Ectodermal cell (in vitro differentiated cells): Measurements from ENCODE around the gene NBAS.
A peak's percentile ranks its signal among the peaks of the same experiment; 100 is the strongest.

Experiments
- H3K27ac ChIP-seq: 2 replicates; pipeline ENCODE4 v1.7.0; 2013; ENCODE audit warnings: mild to moderate bottlenecking, low read depth, low read length; ENCODE audit not compliant: insufficient read depth, poor library complexity, severe bottlenecking
- H3K27me3 ChIP-seq: 2 replicates; pipeline ENCODE4 v1.7.0; 2013; ENCODE audit warnings: mild to moderate bottlenecking, low read length; ENCODE audit not compliant: insufficient read depth, control insufficient read depth, poor library complexity, severe bottlenecking
- H3K36me3 ChIP-seq: one replicate; pipeline ENCODE4 v1.7.0; 2013; ENCODE audit warnings: low read length; ENCODE audit not compliant: control insufficient read depth, insufficient read depth
- H3K4me1 ChIP-seq: one replicate; pipeline ENCODE4 v1.7.0; 2013; ENCODE audit warnings: low read length; ENCODE audit not compliant: control insufficient read depth, insufficient read depth
- H3K4me3 ChIP-seq: 2 replicates; pipeline ENCODE4 v1.7.0; 2013; ENCODE audit warnings: low read depth, low read length, control low read depth; ENCODE audit not compliant: insufficient read depth
- H3K9me3 ChIP-seq: 2 replicates; pipeline ENCODE4 v1.7.0; 2013; ENCODE audit warnings: mild to moderate bottlenecking, low read length, moderate library complexity; ENCODE audit not compliant: control insufficient read depth
- WGBS, 2 experiments: methylation state at CpG; one replicate each; pipeline ENCODE4 v1.1.7; 2013; ENCODE audit warnings: missing lambda C conversion rate in 2 of 2; 5-methylcytosine and 5-hydroxymethylcytosine counted together

Gene NBAS

DNA sequence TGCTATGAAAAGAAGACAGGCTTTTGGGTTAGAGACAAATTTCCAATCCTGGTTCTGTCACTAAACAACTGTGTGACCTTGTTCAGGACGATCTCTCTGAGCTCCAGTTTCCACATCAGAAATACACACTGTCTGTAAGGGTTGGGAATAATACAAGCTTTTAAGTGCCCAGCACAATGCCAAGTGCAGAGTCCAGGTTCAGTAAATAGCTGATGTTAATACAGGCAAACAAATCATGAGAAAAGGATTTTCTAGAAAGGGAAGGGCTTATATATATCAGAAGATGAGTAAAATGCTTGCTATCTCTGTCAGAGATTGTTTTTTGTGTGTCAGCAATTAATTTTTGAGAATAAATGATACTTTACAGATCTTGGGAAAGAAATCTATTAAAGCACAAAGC, 388.3 kb downstream of the NBAS start:
- H3K27me3 ChIP-seq = no peaks in the 10 kb centered on the region
- no peaks in the 10 kb centered on the region for H3K36me3 ChIP-seq
- 86 to 100% methylated on average over 1 of the region's 1 CpG for WGBS, 2 experiments
- no peak overlapping the region for H3K27ac ChIP-seq
- no peak overlapping the region for H3K4me3 ChIP-seq
- H3K4me1 ChIP-seq = peaks cover 5% of the 10 kb centered on the region
- H3K9me3 ChIP-seq = no peaks in the 10 kb centered on the region

DNA sequence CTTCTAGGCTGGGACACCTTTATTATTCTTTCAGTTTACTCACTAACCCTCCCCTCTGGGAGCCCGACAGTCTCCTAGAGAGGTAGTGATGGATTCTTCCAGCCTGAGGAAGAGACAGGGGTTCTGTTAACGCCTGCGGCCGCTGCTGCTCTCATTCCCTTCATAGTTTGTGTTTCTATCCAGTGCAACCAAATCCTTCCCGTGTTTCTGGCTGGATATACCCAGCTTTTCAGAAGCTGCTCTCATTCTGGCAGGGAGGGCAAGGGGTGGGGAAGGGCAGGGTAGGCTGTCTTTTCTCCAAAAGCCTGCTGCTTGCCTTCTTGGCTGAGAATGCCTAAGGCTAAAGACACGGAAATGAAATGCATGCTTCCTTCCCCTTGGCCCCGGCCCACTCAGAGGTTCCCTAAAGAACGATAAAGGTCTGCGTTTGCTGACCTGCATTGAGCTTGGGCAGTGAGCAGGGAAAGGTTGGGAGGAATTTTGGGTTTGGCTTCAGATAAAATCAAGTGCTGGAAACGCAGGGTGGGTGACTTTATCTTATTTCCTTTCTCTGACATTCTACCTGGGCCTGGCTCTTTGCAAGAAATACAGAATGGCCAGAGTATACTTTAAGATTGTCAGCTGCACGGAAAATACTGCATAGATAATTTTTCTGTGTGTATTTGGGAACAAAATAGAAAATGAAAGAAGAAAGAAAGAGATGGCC, 390.9 kb downstream of the NBAS start:
- H3K4me1 ChIP-seq = peaks cover 5% of the 10 kb centered on the region
- H3K27me3 ChIP-seq = no peaks in the 10 kb centered on the region
- H3K4me3 ChIP-seq = no peak overlapping the region
- H3K27ac ChIP-seq = peak overlapping the region; percentile 22
- H3K9me3 ChIP-seq = no peaks in the 10 kb centered on the region
- no peaks in the 10 kb centered on the region for H3K36me3 ChIP-seq
- WGBS, 2 experiments = 36 to 52% methylated on average over 11 of the region's 11 CpGs

DNA sequence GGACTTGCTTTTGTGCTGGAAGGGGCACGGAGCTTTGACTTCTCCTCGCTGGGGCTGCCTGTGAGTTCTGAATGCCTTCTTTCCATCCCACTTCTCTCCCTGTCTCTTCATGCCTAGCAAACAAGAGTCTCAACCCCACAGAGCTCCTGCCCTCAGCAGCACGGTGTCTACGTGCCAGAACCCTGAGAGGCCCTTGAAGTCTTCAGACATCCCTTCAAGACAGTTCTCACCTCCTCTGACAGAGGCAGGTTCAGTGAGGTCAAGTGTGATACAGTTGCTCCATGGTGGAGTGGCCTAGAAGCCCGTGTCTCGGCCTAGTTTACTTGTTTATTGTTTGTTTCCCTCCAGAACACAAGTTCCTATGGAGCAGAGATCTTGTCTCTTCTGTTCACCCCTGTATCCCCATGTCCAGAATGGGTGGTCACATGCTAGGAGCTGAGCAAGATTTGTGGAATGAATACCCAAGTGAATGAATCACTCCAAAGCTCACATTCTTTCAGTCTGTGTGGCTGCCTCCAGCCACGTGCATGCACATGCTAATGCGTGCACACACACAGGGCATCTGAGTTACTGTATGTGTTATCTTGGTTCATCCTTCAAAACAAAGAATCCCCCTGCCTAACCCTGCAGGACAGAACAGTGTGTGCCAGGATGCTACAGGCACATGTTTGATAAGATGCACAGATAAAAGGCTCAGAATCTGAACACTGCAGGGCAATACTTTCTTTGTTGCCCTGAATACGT, 391.6 kb downstream of the NBAS start:
- peaks cover 5% of the 10 kb centered on the region for H3K4me1 ChIP-seq
- WGBS, 2 experiments = 87% methylated on average over 9 of the region's 9 CpGs
- no peaks in the 10 kb centered on the region for H3K36me3 ChIP-seq
- H3K9me3 ChIP-seq = no peaks in the 10 kb centered on the region
- peak overlapping the region; percentile 22 for H3K27ac ChIP-seq
- H3K27me3 ChIP-seq = no peaks in the 10 kb centered on the region
- no peak overlapping the region for H3K4me3 ChIP-seq

DNA sequence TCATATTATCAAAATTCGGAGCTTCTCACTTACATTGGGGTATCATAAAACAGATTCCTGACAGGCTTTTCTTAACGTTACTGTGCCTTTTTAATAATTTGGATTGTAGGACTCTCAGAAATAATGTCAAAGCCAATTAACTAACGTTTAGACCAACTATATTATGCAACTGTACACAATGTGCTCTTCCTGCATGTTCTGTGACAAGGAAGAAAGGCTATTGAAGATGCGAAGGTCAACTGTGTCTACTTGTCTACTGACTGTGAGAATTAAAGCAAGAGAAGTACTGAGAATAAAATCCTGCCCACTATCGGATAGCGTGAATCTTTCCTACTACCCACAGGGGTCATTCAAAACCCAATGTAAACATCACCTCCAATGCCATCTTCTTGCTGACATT, 393.0 kb downstream of the NBAS start:
- H3K27me3 ChIP-seq = no peaks in the 10 kb centered on the region
- WGBS, 2 experiments = 90 to 92% methylated on average over 5 to 6 of the region's 6 CpGs
- H3K36me3 ChIP-seq = no peaks in the 10 kb centered on the region
- H3K4me1 ChIP-seq = peaks cover 5% of the 10 kb centered on the region
- no peak overlapping the region for H3K27ac ChIP-seq
- no peaks in the 10 kb centered on the region for H3K9me3 ChIP-seq
- no peak overlapping the region for H3K4me3 ChIP-seq

DNA sequence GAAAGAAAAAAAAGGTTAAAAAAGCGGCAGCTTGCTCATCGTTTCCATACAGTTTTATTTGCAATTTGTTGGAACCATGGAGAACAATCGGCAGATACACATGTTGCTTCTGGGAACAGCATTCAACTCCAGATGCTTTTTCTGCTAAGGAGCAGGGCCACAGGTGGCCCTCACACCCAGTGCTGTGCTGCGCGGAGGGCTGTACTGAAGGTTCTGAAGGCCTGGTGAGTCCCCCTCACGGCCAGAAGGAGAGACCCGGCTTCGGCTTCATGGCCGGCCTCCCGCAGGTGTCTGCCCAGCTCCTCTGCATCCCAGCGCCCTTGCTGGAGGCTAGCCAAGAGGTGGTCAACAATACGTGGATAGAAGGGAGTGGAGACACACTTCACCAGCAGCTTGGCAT, 394.3 kb downstream of the NBAS start:
- Histone ChIP-seq H3K27ac (no peak overlapping the region), H3K27me3 (no peaks in the 10 kb centered on the region), H3K36me3 (no peaks in the 10 kb centered on the region), H3K4me3 (no peak overlapping the region), H3K4me1 (peaks cover 5% of the 10 kb centered on the region), H3K9me3 (no peaks in the 10 kb centered on the region)
- 95 to 96% methylated on average over 12 of the region's 12 CpGs for WGBS, 2 experiments

DNA sequence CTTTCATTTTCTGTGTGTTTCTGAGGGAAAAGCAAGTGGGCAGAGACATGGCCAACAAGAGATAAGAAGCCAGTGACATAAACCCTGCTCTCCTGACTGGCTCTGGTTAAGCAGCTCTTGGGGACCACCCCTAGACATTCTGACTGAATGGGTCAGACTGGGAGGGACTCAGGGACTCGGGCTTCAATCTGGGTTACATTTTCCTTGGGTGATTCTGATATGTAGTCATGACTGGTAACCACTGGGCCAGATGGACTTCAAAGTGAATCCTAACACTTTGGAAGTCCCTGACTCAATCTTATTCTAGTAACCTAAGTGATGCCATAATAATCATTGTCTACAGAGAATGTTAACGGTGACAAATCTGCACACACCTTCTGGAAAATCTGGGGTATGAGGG, 397.8 kb downstream of the NBAS start:
- 97 to 98% methylated on average over 2 of the region's 2 CpGs for WGBS, 2 experiments
- Histone ChIP-seq H3K9me3 (no peaks in the 10 kb centered on the region), H3K27ac (no peak overlapping the region), H3K4me1 (peaks cover 7% of the 10 kb centered on the region), H3K36me3 (no peaks in the 10 kb centered on the region), H3K27me3 (no peaks in the 10 kb centered on the region), H3K4me3 (no peak overlapping the region)

DNA sequence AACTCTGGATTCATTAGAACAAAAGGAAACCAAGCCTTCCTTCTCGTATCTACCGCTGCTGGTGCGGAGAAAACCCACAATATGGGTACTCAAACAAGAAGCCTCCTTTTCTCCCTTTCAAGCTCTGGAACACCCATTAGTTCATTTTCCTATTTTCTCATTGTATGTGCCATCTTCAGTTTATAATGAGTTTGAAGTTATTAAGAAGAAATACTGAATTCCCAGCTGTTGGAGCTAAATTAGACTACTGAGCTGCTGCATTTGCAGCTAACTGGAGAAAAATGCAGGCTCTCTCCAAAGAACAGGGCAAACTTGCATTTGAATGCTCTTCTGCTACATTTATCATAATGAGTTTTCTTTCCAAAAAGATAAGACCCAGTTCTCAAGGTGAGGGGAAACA, 398.5 kb downstream of the NBAS start:
- Histone ChIP-seq H3K4me1 (peaks cover 14% of the 10 kb centered on the region), H3K27ac (no peak overlapping the region), H3K36me3 (no peaks in the 10 kb centered on the region), H3K27me3 (no peaks in the 10 kb centered on the region), H3K4me3 (no peak overlapping the region), H3K9me3 (no peaks in the 10 kb centered on the region)
- WGBS, 2 experiments = 92 to 93% methylated on average over 3 of the region's 3 CpGs

DNA sequence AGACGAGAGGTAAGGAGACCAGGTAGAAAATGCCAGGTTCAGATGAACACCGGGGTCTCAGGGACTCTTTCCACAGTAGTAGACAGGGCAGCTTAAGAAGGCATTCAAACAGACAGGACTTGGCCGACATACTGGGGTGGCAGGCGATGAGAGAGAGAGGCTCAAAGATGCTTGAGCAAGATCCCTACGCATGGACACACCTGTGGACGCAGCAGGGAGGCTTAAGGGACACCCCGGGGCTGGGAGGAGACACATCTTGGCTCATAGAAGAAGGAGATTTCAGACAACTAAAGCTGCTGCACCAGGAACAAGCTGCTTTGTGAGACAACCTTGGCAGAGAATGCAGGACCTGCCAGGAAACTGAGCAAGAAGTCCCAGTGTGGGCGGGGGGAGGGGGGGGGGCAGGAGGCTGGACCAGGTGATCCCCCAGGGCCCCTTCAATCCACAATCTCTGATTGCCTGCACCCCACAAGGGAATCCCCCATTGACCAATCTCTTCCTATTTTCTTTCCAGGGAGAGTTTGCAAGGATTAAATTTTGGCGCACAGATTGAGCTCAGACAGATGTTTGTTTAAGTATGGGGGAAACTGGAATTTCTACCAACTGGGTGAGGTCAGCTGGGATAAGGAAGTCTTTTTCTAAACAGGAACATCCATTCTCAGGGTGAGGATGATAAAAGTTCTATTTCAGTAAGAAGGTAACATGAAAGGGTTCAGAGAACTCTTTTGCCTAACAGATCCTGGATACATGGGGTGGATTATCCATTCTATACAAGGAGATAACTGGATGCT, 400.7 kb downstream of the NBAS start:
- 87 to 91% methylated on average over 9 of the region's 9 CpGs for WGBS, 2 experiments
- H3K4me1 ChIP-seq = peaks cover 25% of the 10 kb centered on the region
- H3K4me3 ChIP-seq = no peak overlapping the region
- H3K27me3 ChIP-seq = no peaks in the 10 kb centered on the region
- no peak overlapping the region for H3K27ac ChIP-seq
- H3K36me3 ChIP-seq = no peaks in the 10 kb centered on the region
- H3K9me3 ChIP-seq = no peaks in the 10 kb centered on the region

DNA sequence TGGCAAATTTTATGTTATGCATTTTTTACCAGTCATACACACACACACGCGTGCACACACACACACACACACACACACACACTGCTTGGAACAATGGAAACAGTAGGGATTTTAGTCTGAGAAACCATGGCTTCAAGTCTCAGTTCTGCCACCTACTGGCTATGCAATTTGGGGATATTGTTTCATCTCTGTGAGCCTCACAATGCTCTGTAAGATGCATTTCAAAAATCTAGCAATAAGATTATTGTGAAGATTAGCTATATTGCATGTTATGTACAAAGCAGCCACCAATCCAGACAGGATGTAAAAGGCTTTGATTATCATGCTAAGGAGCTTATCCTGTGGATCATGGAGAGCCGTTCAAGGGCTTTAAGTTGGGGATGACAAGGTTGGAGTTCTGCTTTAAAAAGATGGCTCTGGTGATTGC, 401.4 kb downstream of the NBAS start:
- Histone ChIP-seq H3K9me3 (no peaks in the 10 kb centered on the region), H3K27ac (no peak overlapping the region), H3K4me3 (no peak overlapping the region), H3K36me3 (no peaks in the 10 kb centered on the region), H3K4me1 (peaks cover 25% of the 10 kb centered on the region), H3K27me3 (no peaks in the 10 kb centered on the region)
- WGBS, 2 experiments = 54 to 69% methylated on average over 3 of the region's 3 CpGs

DNA sequence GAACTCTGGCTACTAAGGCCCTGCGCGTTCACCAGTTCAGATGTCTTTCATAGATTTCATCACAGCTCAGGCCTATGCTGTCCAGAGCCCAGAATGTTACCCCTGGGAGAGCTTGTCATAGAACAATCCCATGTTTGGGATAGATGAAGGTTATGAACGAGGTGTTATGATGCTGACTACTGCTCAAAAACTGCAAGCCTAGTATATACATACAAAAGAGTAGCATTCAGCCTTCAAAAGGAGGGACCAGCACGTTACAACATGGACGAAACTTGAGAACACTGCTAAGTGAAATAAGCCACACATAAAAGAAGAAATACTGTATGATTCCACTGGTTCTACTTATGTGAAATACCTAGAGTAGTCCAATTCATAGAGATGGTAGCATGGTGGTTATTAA, 401.9 kb downstream of the NBAS start:
- Histone ChIP-seq H3K36me3 (no peaks in the 10 kb centered on the region), H3K4me3 (no peak overlapping the region), H3K27me3 (no peaks in the 10 kb centered on the region), H3K27ac (no peak overlapping the region), H3K4me1 (peaks cover 25% of the 10 kb centered on the region), H3K9me3 (no peaks in the 10 kb centered on the region)
- 82% methylated on average over 4 to 5 of the region's 5 CpGs for WGBS, 2 experiments
